K562 (cell line): Measurements from ENCODE around the gene CLSTN1. TPM values are rescaled to one million over a fixed set of nuclear protein-coding genes. Genes with fewer than 3 reads are reported as not detected.

Source experiments
- ATAC-seq: fragments of 200-7000 bp; cut with Tn5 transposase; 3 replicates; pipeline ENCODE4 v1.9.1; 2020; ENCODE audit warnings: moderate library complexity
- BruUV-seq: library from RNA; stranded (reverse); fragments of 400-500 nt; replicated peaks from 2 replicates; lab custom pipeline; 2021; lab: Mats Ljungman, UMichigan
- CTCF ChIA-PET: fragments of 300-600 bp; formaldehyde crosslinking; extraction: SDS; loops from one replicate; lab custom pipeline; 2021; ENCODE audit warnings: low intra/inter-chr PET ratio; lab: Yijun Ruan, JAX
- POLR2A ChIA-PET: fragments of 300-600, 350-650 bp; sonication (Branson Sonifier 250); formaldehyde crosslinking; extraction: SDS; loops from one replicate; lab custom pipeline; 2021; ENCODE audit warnings: antibody characterized with exemption, inconsistent platforms; lab: Yijun Ruan, JAX
- DNase-seq, 4 experiments: peaks; one replicate each; pipeline versions ENCODE4 v3.0.0 to v3.0.0-alpha.2; 2011 to 2018; ENCODE audit warnings: low spot score in 3 of 4, mixed read lengths in 3 of 4; ENCODE audit errors: extremely low read depth in 1 of 4
- FAIRE-seq: peaks from 2 replicates; lab custom pipeline; 2011; peaks lifted over from hg19 to GRCh38; lab: Jason Lieb, UNC
- H2AFZ ChIP-seq: 2 replicates; pipeline ENCODE4 v1.6.0; 2011; ENCODE audit warnings: low read depth, low read length, control low read depth, inconsistent platforms
- H3K27ac ChIP-seq: fragments of 200-600 bp; 3 replicates; pipeline ENCODE4 v1.8.0; 2011; ENCODE audit warnings: low read depth, mild to moderate bottlenecking, control low read depth, inconsistent platforms, low read length, moderate library complexity, mixed read lengths; ENCODE audit errors: extremely low read depth
- H3K27me3 ChIP-seq, 2 experiments: fragments of 300-600 bp in 1 of 2; 2 replicates in 1 of 2; 3 replicates in 1 of 2; pipeline versions ENCODE4 v1.6.0 to v1.8.0; 2011; ENCODE audit warnings: inconsistent platforms in 2 of 2, low read length in 2 of 2, mild to moderate bottlenecking in 1 of 2, mixed read lengths in 1 of 2, moderate library complexity in 1 of 2; ENCODE audit not compliant: control insufficient read depth in 2 of 2, insufficient read depth in 2 of 2
- H3K36me3 ChIP-seq: fragments of 300-600 bp; 3 replicates; pipeline ENCODE4 v1.8.0; 2011; ENCODE audit warnings: mild to moderate bottlenecking, low read length, inconsistent platforms; ENCODE audit not compliant: control insufficient read depth, insufficient read depth
- H3K4me1 ChIP-seq, 2 experiments: fragments of 200-600 bp in 1 of 2; replicated peaks in 1 of 2; 2 replicates in 1 of 2; 3 replicates in 1 of 2; pipeline versions ENCODE4 v1.5.1 to v1.8.0; 2011; ENCODE audit warnings: inconsistent platforms in 2 of 2, low read length in 2 of 2, mild to moderate bottlenecking in 1 of 2, mixed read lengths in 1 of 2, moderate library complexity in 1 of 2; ENCODE audit not compliant: control insufficient read depth in 2 of 2, insufficient read depth in 2 of 2
- H3K4me2 ChIP-seq: 2 replicates; pipeline ENCODE4 v1.6.1; 2011; ENCODE audit warnings: low read length, control low read depth, inconsistent platforms, mixed read lengths; ENCODE audit not compliant: insufficient read depth
- H3K4me3 ChIP-seq: fragments of 200-600 bp; sonication (generic), shearing (Covaris generic); 2 replicates; pipeline ENCODE4 v1.5.1; 2016; ENCODE audit warnings: control low read depth, inconsistent platforms
- H3K79me2 ChIP-seq: fragments of 200-600 bp; 3 replicates; pipeline ENCODE4 v1.8.0; 2011; ENCODE audit warnings: low read length, inconsistent platforms; ENCODE audit not compliant: control insufficient read depth, insufficient read depth
- H3K9ac ChIP-seq, 2 experiments: 2 replicates each; pipeline versions ENCODE4 v1.6.0 to v1.6.1; 2011; ENCODE audit warnings: low read depth in 2 of 2, low read length in 2 of 2, control low read depth in 1 of 2, inconsistent platforms in 1 of 2, mild to moderate bottlenecking in 1 of 2, mixed read lengths in 1 of 2; ENCODE audit not compliant: insufficient read depth in 1 of 2
- H3K9me1 ChIP-seq: one replicate; pipeline ENCODE4 v1.6.0; 2011; ENCODE audit warnings: inconsistent platforms, mild to moderate bottlenecking, low read length, moderate library complexity; ENCODE audit not compliant: control insufficient read depth, insufficient read depth
- H3K9me3 ChIP-seq: replicated peaks from 2 replicates; pipeline ENCODE4 v1.5.1; 2011; ENCODE audit warnings: low read depth, low read length, inconsistent platforms; ENCODE audit not compliant: control insufficient read depth, insufficient read depth
- H4K20me1 ChIP-seq: replicated peaks from 2 replicates; pipeline ENCODE4 v1.6.1; 2011; ENCODE audit warnings: low read length, inconsistent platforms, mixed read lengths; ENCODE audit not compliant: control insufficient read depth, insufficient read depth
- BMI1 ChIP-seq: fragments of 150-350 bp; IDR thresholded peaks from 2 replicates; pipeline ENCODE4 v1.6.1; 2014; ENCODE audit warnings: low read length
- BRF1 ChIP-seq: IDR thresholded peaks from 3 replicates; pipeline ENCODE4 v1.6.1; 2011; ENCODE audit warnings: borderline replicate concordance, mild to moderate bottlenecking; ENCODE audit not compliant: insufficient read length; ENCODE audit errors: extremely low read depth
- C11orf30 ChIP-seq: fragments of 450-650 bp; IDR thresholded peaks from 2 replicates; pipeline ENCODE4 v1.6.1; 2016; ENCODE audit warnings: low read depth, mild to moderate bottlenecking
- CBFA2T2 ChIP-seq: fragments of 450-650 bp; conservative IDR thresholded peaks from 2 replicates; pipeline ENCODE4 v1.6.1; 2017; ENCODE audit warnings: mild to moderate bottlenecking
- DPF2 ChIP-seq: fragments of 450-650 bp; IDR thresholded peaks from 2 replicates; pipeline ENCODE4 v1.6.1; 2016
- ESRRB ChIP-seq: fragments of 250-450 bp; sonication (Bioruptor Pico); IDR thresholded peaks from 2 replicates; pipeline ENCODE4 v1.5.0; 2020; ENCODE audit warnings: mild to moderate bottlenecking, moderate library complexity, borderline replicate concordance
- FOXJ2 ChIP-seq: fragments of 200-800 bp; sonication (Bioruptor generic); IDR thresholded peaks from 2 replicates; pipeline ENCODE4 v1.6.1; 2016; ENCODE audit warnings: missing genetic modification characterization, missing compliant biosample characterization
- JUND ChIP-seq, 2 experiments: IDR thresholded peaks; 2 replicates in 1 of 2; 3 replicates in 1 of 2; pipeline ENCODE4 v1.6.1; 2011; ENCODE audit warnings: borderline replicate concordance in 2 of 2, low read depth in 2 of 2, low read length in 2 of 2, improper control_type of control experiment in 1 of 2, missing biosample characterization in 1 of 2, missing genetic modification characterization in 1 of 2, missing genetic modification reagents in 1 of 2
- KHSRP ChIP-seq: fragments of 450-650 bp; IDR thresholded peaks from 2 replicates; pipeline ENCODE4 v1.6.1; 2017
- LEF1 ChIP-seq: fragments of 450-650 bp; IDR thresholded peaks from 2 replicates; pipeline ENCODE4 v1.6.1; 2016; ENCODE audit warnings: mild to moderate bottlenecking
- MAFG ChIP-seq: fragments of 450-650 bp; conservative IDR thresholded peaks from 2 replicates; pipeline ENCODE4 v1.6.1; 2016; ENCODE audit warnings: missing genetic modification characterization, missing compliant biosample characterization
- MAZ ChIP-seq, 2 experiments: fragments of 450-650 bp in 1 of 2; sonication (generic) in 1 of 2; formaldehyde crosslinking; IDR thresholded peaks in 1 of 2; conservative IDR thresholded peaks in 1 of 2; 2 replicates each; pipeline versions ENCODE4 v1.4.0 to v1.5.0; 2020; ENCODE audit warnings: mild to moderate bottlenecking in 1 of 2, missing genetic modification reagents in 1 of 2
- NFE2 ChIP-seq: IDR thresholded peaks from 2 replicates; pipeline ENCODE4 v1.6.1; 2014; ENCODE audit warnings: antibody characterized with exemption, low read depth
- PRMT5 ChIP-seq: sonication (generic); formaldehyde crosslinking; IDR thresholded peaks from 2 replicates; pipeline ENCODE4 v1.5.0; 2020; ENCODE audit warnings: missing genetic modification reagents
- ZBED1 ChIP-seq: IDR thresholded peaks from 2 replicates; pipeline ENCODE4 v1.6.1; 2014
- ZNF133 ChIP-seq: fragments of 250-450 bp; sonication (Bioruptor Pico); IDR thresholded peaks from 2 replicates; pipeline ENCODE4 v1.4.0; 2020; ENCODE audit warnings: mild to moderate bottlenecking
- ZNF316 ChIP-seq: fragments of 450-650 bp; IDR thresholded peaks from 2 replicates; pipeline ENCODE4 v1.6.1; 2016
- WGBS: fragments of 100-300 bp; shearing (Covaris generic); methylation state at CpG from one replicate; pipeline ENCODE4 v1.1.6; 2016; ENCODE audit warnings: low coverage, mixed read lengths; ENCODE audit not compliant: insufficient coverage; ENCODE audit errors: missing lambda C conversion rate; 5-methylcytosine and 5-hydroxymethylcytosine counted together
- in situ Hi-C: fragments of 300-500 bp; cut with MboI; formaldehyde crosslinking; loops from 4 replicates; pipeline ENCODE4 v1.15.0; 2018; ENCODE audit warnings: inconsistent platforms, mixed read lengths
- intact Hi-C: fragments of 100-400 bp; cut with micrococcal nuclease; formaldehyde crosslinking; loops from 2 replicates; pipeline ENCODE4 v1.14.2; 2022
- polyA plus RNA-seq, 8 experiments: library from polyadenylated mRNA; depleted of rRNA in 4 of 8; stranded (reverse) in 5 of 8; unstranded in 3 of 8; fragments of >200 nt; fragmentation: Nextera tagmentation in 2 of 8; fragmentation: Illumina TruSeq in 1 of 8; extraction: Ambion mirVana in 2 of 8; extraction: Trizol in 1 of 8; gene quantifications; 2 replicates each; pipeline versions ENCODE4 v1.2.1 to v1.2.3, GENCODE V29; 2011 to 2014; ENCODE audit warnings: inconsistent platforms in 1 of 8, missing spikeins in 1 of 8
- total RNA-seq, 7 experiments: library from RNA; depleted of rRNA in 6 of 7; stranded (reverse); fragments of >200 nt in 6 of 7; fragmentation: Illumina TruSeq in 2 of 7; extraction: Trizol in 2 of 7; gene quantifications; 2 replicates each; pipeline versions ENCODE4 v1.2.1 to v1.2.3, GENCODE V29; 2011 to 2021; ENCODE audit warnings: low replicate concordance in 1 of 7
- TF ChIP-seq, protein P1 (sequence below): sonication (generic); formaldehyde crosslinking; IDR thresholded peaks from 2 replicates; pipeline ENCODE4 v1.8.1; 2023; ENCODE audit warnings: mild to moderate bottlenecking, missing genetic modification reagents
- TF ChIP-seq, protein P2 (sequence below), 2 experiments: fragments of 450-650 bp in 1 of 2; sonication (generic) in 1 of 2; formaldehyde crosslinking in 1 of 2; IDR thresholded peaks in 1 of 2; conservative IDR thresholded peaks in 1 of 2; 2 replicates each; pipeline versions ENCODE4 v1.6.1 to v1.8.1; 2016 to 2023; ENCODE audit warnings: mild to moderate bottlenecking in 2 of 2, moderate library complexity in 2 of 2, inconsistent platforms in 1 of 2, missing genetic modification reagents in 1 of 2

CLSTN1 gene
- total and polyA plus RNA-seq, 9 of the 15 experiments (the other 6 are each of a cell fraction or from before 2014, with no cell fraction given): 1.1 to 32.5 (median 13.3) TPM

DNA sequence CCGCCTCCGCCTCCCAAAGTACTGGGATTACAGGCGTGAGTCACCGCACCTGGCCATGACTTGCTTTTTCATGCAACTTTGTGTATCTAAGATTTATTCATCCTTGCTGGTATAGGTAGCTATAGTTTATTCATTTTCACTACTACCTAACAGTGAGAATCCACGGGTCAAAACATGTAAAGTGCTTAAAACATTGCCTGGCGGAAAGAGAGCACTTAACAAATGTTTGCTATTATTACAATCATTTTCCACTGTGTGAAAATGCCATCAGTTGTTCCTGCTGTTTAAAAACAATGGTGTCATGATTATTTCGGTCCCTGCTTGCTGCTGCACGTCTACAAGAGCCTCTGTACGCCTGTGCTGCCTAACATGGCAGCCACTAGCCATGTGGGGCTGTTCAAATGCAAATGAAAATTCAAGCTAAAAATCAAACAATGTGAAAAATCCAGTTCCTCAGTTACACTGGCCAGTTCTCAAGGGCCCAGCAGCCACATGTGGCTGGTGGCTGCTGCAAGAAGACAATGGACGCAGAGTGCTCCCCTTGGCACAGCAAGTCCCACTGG, 65.1 kb downstream of the CLSTN1 start:
- CTCF ChIA-PET: no interaction called here
- no peak for DNase-seq
- Histone ChIP-seq H3K9me3 (no peaks in the 10 kb centered on the region), H3K79me2 (no peaks in the 10 kb centered on the region), H3K4me1 (peaks cover 9 to 11% of the 10 kb centered on the region in 2 experiments; a peak in 4 of 5 replicates), H3K27ac (no peak overlapping the region), H3K36me3 (no peaks in the 10 kb centered on the region), H3K9ac (peak overlapping the region in 1 of 2 experiments; percentile 49; a peak in 1 of 4 replicates), H4K20me1 (no peaks in the 10 kb centered on the region), H2AFZ (no peak overlapping the region), H3K4me3 (no peak overlapping the region), H3K27me3 (no peaks in the 10 kb centered on the region), H3K4me2 (no peak overlapping the region), H3K9me1 (no peaks in the 10 kb centered on the region)
- in situ Hi-C loops: loop anchor here (10.0 kb wide), 1 partner anchor 1184 kb away; no protein-coding TSS in a partner anchor
- BruUV-seq: no TSS peak
- 68% methylated on average over 10 of the region's 10 CpGs for WGBS
- TF ChIP-seq, protein P1, sequence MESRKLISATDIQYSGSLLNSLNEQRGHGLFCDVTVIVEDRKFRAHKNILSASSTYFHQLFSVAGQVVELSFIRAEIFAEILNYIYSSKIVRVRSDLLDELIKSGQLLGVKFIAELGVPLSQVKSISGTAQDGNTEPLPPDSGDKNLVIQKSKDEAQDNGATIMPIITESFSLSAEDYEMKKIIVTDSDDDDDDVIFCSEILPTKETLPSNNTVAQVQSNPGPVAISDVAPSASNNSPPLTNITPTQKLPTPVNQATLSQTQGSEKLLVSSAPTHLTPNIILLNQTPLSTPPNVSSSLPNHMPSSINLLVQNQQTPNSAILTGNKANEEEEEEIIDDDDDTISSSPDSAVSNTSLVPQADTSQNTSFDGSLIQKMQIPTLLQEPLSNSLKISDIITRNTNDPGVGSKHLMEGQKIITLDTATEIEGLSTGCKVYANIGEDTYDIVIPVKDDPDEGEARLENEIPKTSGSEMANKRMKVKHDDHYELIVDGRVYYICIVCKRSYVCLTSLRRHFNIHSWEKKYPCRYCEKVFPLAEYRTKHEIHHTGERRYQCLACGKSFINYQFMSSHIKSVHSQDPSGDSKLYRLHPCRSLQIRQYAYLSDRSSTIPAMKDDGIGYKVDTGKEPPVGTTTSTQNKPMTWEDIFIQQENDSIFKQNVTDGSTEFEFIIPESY (CRISPR knock-in tag): 0 out of 2 replicates have a peak, but pooled peaks have one; percentile 56
- TF ChIP-seq, protein P2, sequence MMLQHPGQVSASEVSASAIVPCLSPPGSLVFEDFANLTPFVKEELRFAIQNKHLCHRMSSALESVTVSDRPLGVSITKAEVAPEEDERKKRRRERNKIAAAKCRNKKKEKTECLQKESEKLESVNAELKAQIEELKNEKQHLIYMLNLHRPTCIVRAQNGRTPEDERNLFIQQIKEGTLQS (IDR thresholded peaks at IDR 0.05): peak; percentile 44
- TF ChIP-seq, protein P2 (CRISPR knock-in tag; conservative IDR thresholded peaks at IDR 0.05): no peak
- TF ChIP-seq BMI1: no peak
- no peak for TF ChIP-seq FOXJ2
- 0 out of 2 replicates have a peak, but pooled peaks have one; percentile 15 for TF ChIP-seq JUND (IDR thresholded peaks at IDR 0.05; ENCODE audit: borderline replicate concordance, low read depth, low read length)
- TF ChIP-seq JUND (tag; IDR thresholded peaks at IDR 0.05; ENCODE audit: borderline replicate concordance, low read depth, low read length): no peak
- 0 out of 2 replicates have a peak, but pooled peaks have one; percentile 29 for TF ChIP-seq C11orf30
- no peak for TF ChIP-seq CBFA2T2
- TF ChIP-seq ZNF133 (CRISPR knock-in tag): no peak
- TF ChIP-seq BRF1: no peak
- TF ChIP-seq NFE2: peak; percentile 62
- no peak for TF ChIP-seq PRMT5 (CRISPR knock-in tag)
- TF ChIP-seq LEF1: no peak
- TF ChIP-seq KHSRP: no peak
- TF ChIP-seq ZBED1: no peak
- peak; percentile 33; the same call in 1 of the 2 replicates for TF ChIP-seq MAFG (tag)
- peak; percentile 49; the same call in 1 of the 2 replicates for TF ChIP-seq ESRRB (CRISPR knock-in tag)
- TF ChIP-seq MAZ (CRISPR knock-in tag; conservative IDR thresholded peaks at IDR 0.05 in 1 of 2, IDR thresholded peaks at IDR 0.05 in 1 of 2): no peak
- 0 out of 2 replicates have a peak, but pooled peaks have one; percentile 14 for TF ChIP-seq DPF2
- peak; percentile 17; the same call in 1 of the 2 replicates for TF ChIP-seq ZNF316
- POLR2A ChIA-PET: interaction anchor here (0.7 kb wide), 1 partner anchor 162 kb away, joined by 3 read pairs; no protein-coding TSS in a partner anchor
- no peak for ATAC-seq
- intact Hi-C loops: no loop called here
- FAIRE-seq: no peak
